Liver (tissue), 9 donors: Measurements from ENCODE around the gene SDHB. TPM values are rescaled to one million over a fixed set of nuclear protein-coding genes. Genes with fewer than 3 reads are reported as not detected.

ENCODE experiments used
- DNase-seq: peaks from one replicate; pipeline ENCODE4 v3.0.0-alpha.2; 2017; ENCODE audit warnings: low spot score
- H3K27ac ChIP-seq, 2 donors: one replicate each; pipeline ENCODE4 v1.7.0; 2013; ENCODE audit warnings: inconsistent platforms in 2 of 2, low read length in 2 of 2, control low read depth in 1 of 2, low read depth in 1 of 2, mild to moderate bottlenecking in 1 of 2
- H3K27me3 ChIP-seq, 4 donors: one replicate each; pipeline versions ENCODE4 v1.6.1 to v1.7.0; 2013; ENCODE audit warnings: low read length in 3 of 4, inconsistent platforms in 1 of 4, mild to moderate bottlenecking in 1 of 4, moderate library complexity in 1 of 4; ENCODE audit not compliant: control insufficient read depth in 4 of 4, insufficient read depth in 4 of 4
- H3K36me3 ChIP-seq, 4 donors: one replicate each; pipeline versions ENCODE4 v1.6.1 to v1.7.0; 2013; ENCODE audit warnings: low read length in 3 of 4, mild to moderate bottlenecking in 3 of 4, low read depth in 1 of 4, moderate library complexity in 1 of 4; ENCODE audit not compliant: control insufficient read depth in 4 of 4, insufficient read depth in 3 of 4
- H3K4me1 ChIP-seq, 4 donors: one replicate each; pipeline versions ENCODE4 v1.6.1 to v1.7.0; 2013; ENCODE audit warnings: low read length in 3 of 4, mild to moderate bottlenecking in 3 of 4, moderate library complexity in 1 of 4; ENCODE audit not compliant: control insufficient read depth in 4 of 4, insufficient read depth in 4 of 4
- H3K4me3 ChIP-seq, 3 donors: one replicate each; pipeline versions ENCODE4 v1.6.1 to v1.7.0; 2013; ENCODE audit warnings: low read length in 3 of 3, control low read depth in 1 of 3, low read depth in 1 of 3, mild to moderate bottlenecking in 1 of 3
- H3K9ac ChIP-seq, 2 donors: one replicate each; pipeline ENCODE4 v1.7.0; 2013; ENCODE audit warnings: low read length in 2 of 2, mild to moderate bottlenecking in 2 of 2, moderate library complexity in 2 of 2, control low read depth in 1 of 2, low read depth in 1 of 2
- H3K9me3 ChIP-seq, 4 donors: one replicate each; pipeline versions ENCODE4 v1.6.1 to v1.7.0; 2013; ENCODE audit warnings: low read length in 3 of 4; ENCODE audit not compliant: control insufficient read depth in 4 of 4
- ATF3 ChIP-seq: IDR thresholded peaks from 2 replicates; pipeline ENCODE4 v1.6.1; 2016; ENCODE audit warnings: antibody characterized with exemption
- EGR1 ChIP-seq, 2 donors: IDR thresholded peaks; 2 replicates each; pipeline ENCODE4 v1.6.1; 2016 to 2018; ENCODE audit warnings: antibody characterized with exemption in 2 of 2, low read depth in 2 of 2
- FOXA1 ChIP-seq: IDR thresholded peaks from 2 replicates; pipeline ENCODE4 v1.6.1; 2016; ENCODE audit warnings: antibody characterized with exemption
- FOXA2 ChIP-seq: IDR thresholded peaks from 2 replicates; pipeline ENCODE4 v1.6.1; 2016; ENCODE audit warnings: antibody characterized with exemption
- GABPA ChIP-seq, 2 donors: IDR thresholded peaks in 1 of 2; conservative IDR thresholded peaks in 1 of 2; 2 replicates each; pipeline ENCODE4 v1.6.1; 2016; ENCODE audit warnings: antibody characterized with exemption in 2 of 2, mild to moderate bottlenecking in 1 of 2, moderate library complexity in 1 of 2
- HNF4A ChIP-seq, 2 donors: conservative IDR thresholded peaks; 2 replicates each; pipeline ENCODE4 v1.6.1; 2016; ENCODE audit warnings: antibody characterized with exemption in 2 of 2, mild to moderate bottlenecking in 2 of 2
- HNF4G ChIP-seq: IDR thresholded peaks from 2 replicates; pipeline ENCODE4 v1.6.1; 2016; ENCODE audit warnings: antibody characterized with exemption
- JUND ChIP-seq, 2 donors: IDR thresholded peaks; 2 replicates each; pipeline ENCODE4 v1.6.1; 2016; ENCODE audit warnings: antibody characterized with exemption in 2 of 2
- MAX ChIP-seq: IDR thresholded peaks from 2 replicates; pipeline ENCODE4 v1.6.1; 2016; ENCODE audit warnings: antibody characterized with exemption
- NR2F2 ChIP-seq: IDR thresholded peaks from 2 replicates; pipeline ENCODE4 v1.6.1; 2016; ENCODE audit warnings: antibody characterized with exemption
- RAD21 ChIP-seq, 2 donors: IDR thresholded peaks; 2 replicates each; pipeline ENCODE4 v1.6.1; 2016; ENCODE audit warnings: antibody characterized with exemption in 2 of 2, mild to moderate bottlenecking in 2 of 2
- REST ChIP-seq: IDR thresholded peaks from 2 replicates; pipeline ENCODE4 v1.6.1; 2016; ENCODE audit warnings: antibody characterized with exemption, mild to moderate bottlenecking
- RXRA ChIP-seq, 2 donors: IDR thresholded peaks; 2 replicates each; pipeline ENCODE4 v1.6.1; 2017 to 2018; ENCODE audit warnings: antibody characterized with exemption in 2 of 2, mild to moderate bottlenecking in 1 of 2
- SP1 ChIP-seq: IDR thresholded peaks from 2 replicates; pipeline ENCODE4 v1.6.1; 2018; ENCODE audit warnings: antibody characterized with exemption, mild to moderate bottlenecking
- TAF1 ChIP-seq: conservative IDR thresholded peaks from 2 replicates; pipeline ENCODE4 v1.6.1; 2016; ENCODE audit warnings: antibody characterized with exemption, mild to moderate bottlenecking
- YY1 ChIP-seq: IDR thresholded peaks from 2 replicates; pipeline ENCODE4 v1.6.1; 2016; ENCODE audit warnings: antibody characterized with exemption, mild to moderate bottlenecking
- ZBTB33 ChIP-seq: IDR thresholded peaks from 2 replicates; pipeline ENCODE4 v1.6.1; 2016; ENCODE audit warnings: antibody characterized with exemption
- WGBS: extraction: QIAGEN DNeasy Blood & Tissue Kit; methylation state at CpG from one replicate; pipeline ENCODE4 v1.1.7; 2013; 5-methylcytosine and 5-hydroxymethylcytosine counted together
- polyA plus RNA-seq, 2 donors: library from polyadenylated mRNA; stranded (reverse) in 1 of 2; unstranded in 1 of 2; fragments of 200-250 nt in 1 of 2; fragments of >200 nt in 1 of 2; fragmentation: Nextera tagmentation in 1 of 2; extraction: Ambion mirVana in 1 of 2; gene quantifications; one replicate each; pipeline versions ENCODE4 v1.2.1 to v1.2.3, GENCODE V29; 2013 to 2015
- total RNA-seq, 2 donors: library from RNA; depleted of rRNA; stranded (reverse); fragments of >200 nt; gene quantifications; one replicate each; pipeline ENCODE4 v1.2.3, GENCODE V29; 2014
- donor health status: healthy.
- donor health status: healthy.
- donor health status: healthy.
- donor health status: healthy.
- donor health status: healthy.

SDHB gene
- total and polyA plus RNA-seq, 4 donors = 73.9 to 279 (median 172) TPM

GRCh38 chr1:17096584-17096983 is 42.8 kb upstream of the SDHB start:
- Histone ChIP-seq H3K4me3 (no peak overlapping the region), H3K27ac (no peak overlapping the region), H3K36me3 (no peaks in the 10 kb centered on the region), H3K9me3 (peaks cover 0 to 1% (median 0%) of the 10 kb centered on the region in 4 donors), H3K27me3 (no peaks in the 10 kb centered on the region), H3K4me1 (peaks cover 0 to 2% (median under 1%) of the 10 kb centered on the region in 4 donors), H3K9ac (no peak overlapping the region)
- TF ChIP-seq ATF3 (no peak), YY1 (no peak), JUND (IDR thresholded peaks at IDR 0.05) (no peak), TAF1 (no peak), RAD21 (IDR thresholded peaks at IDR 0.05) (no peak), FOXA2 (no peak), FOXA1 (no peak), ZBTB33 (no peak), RXRA (IDR thresholded peaks at IDR 0.05) (no peak), HNF4A (conservative IDR thresholded peaks at IDR 0.05) (no peak), GABPA (IDR thresholded peaks at IDR 0.05 in 1 of 2, conservative IDR thresholded peaks at IDR 0.05 in 1 of 2) (no peak), MAX (no peak), SP1 (no peak), REST (no peak), EGR1 (IDR thresholded peaks at IDR 0.05; ENCODE audit: low read depth in 2 of 2) (no peak), NR2F2 (no peak)
- no peak for DNase-seq
- WGBS = 3% methylated on average over 1 of the region's 1 CpG

- no peak overlapping the region for H3K4me3 ChIP-seq
- no peak for DNase-seq
- H3K9ac ChIP-seq = no peak overlapping the region
- 44% methylated on average over 4 of the region's 4 CpGs for WGBS
- peaks cover 0 to 1% (median 0%) of the 10 kb centered on the region in 4 donors for H3K9me3 ChIP-seq
- H3K27me3 ChIP-seq = no peaks in the 10 kb centered on the region
- no peaks in the 10 kb centered on the region for H3K36me3 ChIP-seq
- H3K27ac ChIP-seq = no peak overlapping the region
- no peak for TF ChIP-seq MAX
- no peak for TF ChIP-seq JUND (IDR thresholded peaks at IDR 0.05)
- TF ChIP-seq RAD21 (IDR thresholded peaks at IDR 0.05) = no peak
- no peak for TF ChIP-seq YY1
- TF ChIP-seq HNF4G = no peak
- no peak for TF ChIP-seq SP1
- TF ChIP-seq FOXA1 = no peak
- TF ChIP-seq TAF1 = no peak
- no peak for TF ChIP-seq FOXA2
- TF ChIP-seq GABPA (IDR thresholded peaks at IDR 0.05 in 1 of 2, conservative IDR thresholded peaks at IDR 0.05 in 1 of 2) = no peak
- TF ChIP-seq EGR1 (IDR thresholded peaks at IDR 0.05; ENCODE audit: low read depth in 2 of 2) = no peak
- no peak for TF ChIP-seq ZBTB33
- H3K4me1 ChIP-seq = peaks cover 0 to 2% (median under 1%) of the 10 kb centered on the region in 4 donors
Measured at GRCh38 chr1:17095141-17095540, 41.3 kb upstream of the SDHB start.
